Measurements from ENCODE around the gene CHMP3.
"Not testable (repeated sequence)": the region's sequence is repeated elsewhere in the genome, so short reads cannot be mapped to it uniquely, and the experiment has no call there.

CHMP3 gene

DNA sequence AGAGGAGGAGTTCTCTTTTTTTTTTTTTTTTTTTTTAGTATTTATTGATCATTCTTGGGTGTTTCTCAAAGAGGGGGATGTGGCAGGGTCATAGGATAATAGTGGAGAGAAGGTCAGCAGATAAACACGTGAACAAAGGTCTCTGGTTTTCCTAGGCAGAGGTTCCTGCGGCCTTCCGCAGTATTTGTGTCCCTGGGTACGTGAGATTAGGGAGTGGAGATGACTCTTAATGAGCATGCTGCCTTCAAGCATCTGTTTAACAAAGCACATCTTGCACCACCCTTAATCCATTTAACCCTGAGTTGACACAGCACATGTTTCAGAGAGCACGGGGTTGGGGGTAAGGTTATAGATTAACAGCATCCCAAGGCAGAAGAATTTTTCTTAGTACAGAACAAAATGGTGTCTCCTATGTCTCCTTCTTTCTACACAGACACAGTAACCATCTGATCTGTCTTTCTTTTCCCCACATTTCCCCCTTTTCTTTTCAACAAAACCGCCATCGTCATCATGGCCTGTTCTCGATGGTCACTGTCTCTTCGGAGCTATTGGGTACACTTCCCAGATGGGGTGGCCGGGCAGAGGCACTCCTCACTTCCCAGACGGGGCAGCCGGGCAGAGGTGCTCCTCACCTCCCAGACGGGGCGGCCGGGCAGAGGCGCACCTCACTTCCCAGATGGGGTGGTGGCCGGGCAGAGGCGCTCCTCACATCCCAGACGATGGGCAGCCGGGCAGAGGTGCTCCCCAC lies 14.9 kb downstream of the CHMP3 start:
- DNase-seq (ENCODE audit: low read depth); H3K4me3 ChIP-seq (ENCODE audit: low read depth, low read length): not testable (repeated sequence)

DNA sequence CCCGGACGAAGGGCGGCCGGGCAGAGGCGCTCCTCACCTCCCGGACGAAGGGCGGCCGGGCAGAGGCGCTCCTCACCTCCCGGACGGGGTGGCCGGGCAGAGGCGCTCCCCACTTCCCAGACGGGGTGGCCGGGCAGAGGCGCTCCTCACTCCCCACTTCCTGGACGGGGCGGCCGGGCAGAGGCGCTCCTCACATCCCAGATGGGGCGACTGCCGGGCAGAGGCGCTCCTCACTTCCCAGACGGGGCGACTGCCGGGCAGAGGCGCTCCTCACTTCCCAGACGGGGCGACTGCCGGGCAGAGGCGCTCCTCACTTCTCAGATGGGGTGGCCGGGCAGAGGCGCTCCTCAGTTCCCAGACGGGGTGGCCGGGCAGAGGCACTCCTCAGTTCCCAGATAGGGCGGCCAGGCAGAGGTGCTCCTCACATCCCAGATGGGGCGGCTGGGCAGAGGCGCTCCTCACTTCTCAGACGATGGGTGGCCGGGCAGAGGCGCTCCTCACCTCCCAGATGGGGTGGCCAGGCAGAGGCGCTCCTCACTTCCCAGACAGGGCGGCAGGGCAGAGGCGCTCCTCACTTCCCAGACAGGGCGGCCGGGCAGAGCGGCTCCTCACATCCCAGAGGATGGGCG lies 17.8 kb downstream of the CHMP3 start:
- not testable (repeated sequence) for DNase-seq (ENCODE audit: low read depth); H3K4me3 ChIP-seq (ENCODE audit: low read depth, low read length)

DNA sequence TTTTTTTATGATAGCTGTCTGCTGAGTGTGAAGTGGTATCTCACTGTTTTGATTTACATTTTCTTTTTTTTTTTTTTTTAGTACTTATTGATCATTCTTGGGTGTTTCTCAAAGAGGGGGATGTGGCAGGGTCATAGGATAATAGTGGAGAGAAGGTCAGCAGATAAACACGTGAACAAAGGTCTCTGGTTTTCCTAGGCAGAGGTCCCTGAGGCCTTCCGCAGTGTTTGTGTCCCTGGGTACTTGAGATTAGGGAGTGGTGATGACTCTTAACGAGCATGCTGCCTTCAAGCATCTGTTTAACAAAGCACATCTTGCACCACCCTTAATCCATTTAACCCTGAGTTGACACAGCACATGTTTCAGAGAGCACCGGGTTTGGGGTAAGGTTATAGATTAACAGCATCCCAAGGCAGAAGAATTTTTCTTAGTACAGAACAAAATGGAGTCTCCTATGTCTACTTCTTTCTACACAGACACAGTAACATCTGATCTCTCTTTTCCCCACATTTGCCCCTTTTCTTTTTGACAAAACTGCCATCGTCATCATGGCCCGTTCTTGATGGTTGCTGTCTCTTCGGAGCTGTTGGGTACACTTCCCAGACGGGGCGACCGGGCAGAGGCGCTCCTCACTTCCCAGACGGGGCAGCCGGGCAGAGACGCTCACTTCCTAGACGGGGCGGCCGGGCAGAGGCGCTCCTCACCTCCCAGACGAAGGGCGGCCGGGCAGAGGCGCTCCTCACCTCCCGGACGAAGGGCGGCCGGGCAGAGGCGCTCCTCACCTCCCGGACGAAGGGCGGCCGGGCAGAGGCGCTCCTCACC lies 18.8 kb downstream of the CHMP3 start:
- H3K4me3 ChIP-seq (ENCODE audit: low read depth, low read length); DNase-seq (ENCODE audit: low read depth): not testable (repeated sequence)

DNA sequence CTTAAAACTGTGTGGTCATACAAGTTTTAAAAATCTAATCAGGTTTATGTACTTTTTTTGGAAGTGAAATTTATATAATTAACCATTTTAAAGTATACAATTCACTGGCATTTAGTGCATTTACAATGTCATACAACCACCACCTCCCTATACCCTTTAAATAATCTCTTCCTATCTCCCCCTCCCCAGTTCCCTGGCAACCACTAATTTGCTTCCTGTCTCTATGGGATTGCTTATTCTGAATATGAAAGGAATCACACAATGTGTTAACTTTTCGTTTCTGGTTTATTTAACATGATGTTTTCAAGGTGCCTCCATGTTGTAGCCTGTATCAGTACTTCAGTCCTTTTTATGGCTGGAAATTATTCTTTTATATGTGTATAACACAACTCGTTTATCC lies 19.4 kb downstream of the CHMP3 start:
- no peak for DNase-seq (ENCODE audit: low read depth)
- TF ChIP-seq, protein P1, sequence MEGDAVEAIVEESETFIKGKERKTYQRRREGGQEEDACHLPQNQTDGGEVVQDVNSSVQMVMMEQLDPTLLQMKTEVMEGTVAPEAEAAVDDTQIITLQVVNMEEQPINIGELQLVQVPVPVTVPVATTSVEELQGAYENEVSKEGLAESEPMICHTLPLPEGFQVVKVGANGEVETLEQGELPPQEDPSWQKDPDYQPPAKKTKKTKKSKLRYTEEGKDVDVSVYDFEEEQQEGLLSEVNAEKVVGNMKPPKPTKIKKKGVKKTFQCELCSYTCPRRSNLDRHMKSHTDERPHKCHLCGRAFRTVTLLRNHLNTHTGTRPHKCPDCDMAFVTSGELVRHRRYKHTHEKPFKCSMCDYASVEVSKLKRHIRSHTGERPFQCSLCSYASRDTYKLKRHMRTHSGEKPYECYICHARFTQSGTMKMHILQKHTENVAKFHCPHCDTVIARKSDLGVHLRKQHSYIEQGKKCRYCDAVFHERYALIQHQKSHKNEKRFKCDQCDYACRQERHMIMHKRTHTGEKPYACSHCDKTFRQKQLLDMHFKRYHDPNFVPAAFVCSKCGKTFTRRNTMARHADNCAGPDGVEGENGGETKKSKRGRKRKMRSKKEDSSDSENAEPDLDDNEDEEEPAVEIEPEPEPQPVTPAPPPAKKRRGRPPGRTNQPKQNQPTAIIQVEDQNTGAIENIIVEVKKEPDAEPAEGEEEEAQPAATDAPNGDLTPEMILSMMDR (IDR thresholded peaks at IDR 0.05; ENCODE audit: insufficient read depth, low read depth, low read length, missing control alignments): no peak
- no peak overlapping the region for H3K4me3 ChIP-seq (ENCODE audit: low read depth, low read length)

DNA sequence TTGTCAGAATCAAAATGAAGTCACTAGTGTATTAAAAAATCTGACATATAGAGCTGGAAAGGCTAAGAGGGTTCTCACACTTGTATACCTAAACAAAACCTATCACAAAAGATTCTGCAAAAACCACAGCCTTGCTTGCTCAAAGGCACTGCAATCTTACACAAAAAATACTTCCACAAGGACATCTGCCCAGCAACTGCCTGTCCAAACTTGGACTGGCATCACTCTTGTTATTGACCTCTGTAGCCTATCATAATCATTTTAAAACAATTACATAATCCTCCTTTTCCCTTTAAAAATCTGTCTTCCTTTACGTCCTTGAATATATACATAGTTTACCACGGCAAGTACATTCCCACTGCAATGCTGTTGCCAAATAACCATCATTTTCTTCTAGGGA lies 19.9 kb downstream of the CHMP3 start:
- no peak for DNase-seq (ENCODE audit: low read depth)
- H3K4me3 ChIP-seq (ENCODE audit: low read depth, low read length): no peak overlapping the region
- TF ChIP-seq, protein P1 (IDR thresholded peaks at IDR 0.05; ENCODE audit: insufficient read depth, low read depth, low read length, missing control alignments): no peak

DNA sequence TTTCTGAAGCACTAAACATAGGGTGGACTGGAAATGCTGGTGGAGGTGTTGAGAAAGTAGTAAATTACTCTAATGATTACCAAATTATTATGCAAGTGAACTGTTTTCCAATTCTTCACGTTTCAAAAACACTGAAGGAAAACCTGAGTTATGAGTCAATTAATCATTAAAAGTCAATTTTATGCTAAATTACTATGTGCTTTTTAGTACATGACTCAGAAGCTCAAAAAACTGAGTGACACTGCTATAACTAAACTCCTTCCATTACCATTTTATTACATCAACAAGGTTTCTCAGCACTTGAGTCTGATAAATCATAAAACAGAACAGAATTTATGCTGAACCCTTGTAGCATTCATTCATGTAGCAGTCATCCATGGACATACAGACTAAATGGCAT lies 20.4 kb downstream of the CHMP3 start:
- TF ChIP-seq, protein P1 (IDR thresholded peaks at IDR 0.05; ENCODE audit: insufficient read depth, low read depth, low read length, missing control alignments): no peak
- H3K4me3 ChIP-seq (ENCODE audit: low read depth, low read length): no peak overlapping the region
- no peak for DNase-seq (ENCODE audit: low read depth)

DNA sequence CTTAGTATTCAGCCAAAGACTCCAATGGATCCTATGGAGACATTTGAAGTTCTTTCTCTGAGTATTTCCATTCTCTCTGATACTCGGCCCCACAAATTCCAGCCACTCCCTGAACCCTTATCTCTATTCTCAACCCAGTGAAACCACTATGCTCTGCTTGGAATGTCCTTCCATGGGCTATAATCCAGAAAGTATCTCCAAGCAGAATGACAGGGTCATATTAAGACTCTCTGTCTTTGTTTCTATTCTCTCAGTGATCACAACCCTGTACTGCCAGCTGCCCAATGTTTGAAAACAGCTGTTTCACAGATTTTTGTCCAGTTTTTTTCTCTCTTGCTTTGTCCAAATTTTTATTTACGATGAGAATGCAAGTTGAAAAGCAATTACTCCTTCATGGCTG lies 21.9 kb downstream of the CHMP3 start:
- no peak overlapping the region for H3K4me3 ChIP-seq (ENCODE audit: low read depth, low read length)
- DNase-seq (ENCODE audit: low read depth): no peak
- TF ChIP-seq, protein P1 (IDR thresholded peaks at IDR 0.05; ENCODE audit: insufficient read depth, low read depth, low read length, missing control alignments): no peak

DNA sequence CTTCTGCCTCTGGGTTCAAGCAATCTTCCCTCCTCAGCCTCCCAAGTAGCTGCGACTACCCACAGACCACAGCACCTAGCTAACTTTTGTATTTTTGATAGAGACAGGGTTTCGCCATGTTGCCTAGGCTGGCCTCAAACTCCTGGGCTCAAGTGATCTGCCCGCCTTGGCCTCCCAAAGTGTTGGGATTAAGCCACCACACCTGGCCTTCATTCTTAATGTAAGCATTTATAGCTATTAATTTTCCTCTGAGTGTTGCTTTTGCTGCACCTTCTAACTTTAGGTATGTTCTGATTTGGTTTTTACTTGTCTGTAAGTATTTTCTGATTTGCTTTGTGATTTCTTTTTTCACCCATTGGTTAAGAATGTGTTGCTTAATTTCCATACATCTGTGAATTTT lies 29.7 kb downstream of the CHMP3 start:
- TF ChIP-seq, protein P1 (IDR thresholded peaks at IDR 0.05; ENCODE audit: insufficient read depth, low read depth, low read length, missing control alignments): no peak
- no peak overlapping the region for H3K4me3 ChIP-seq (ENCODE audit: low read depth, low read length)
- DNase-seq (ENCODE audit: low read depth): no peak
